GM20000 (cell line): ENCODE data around the gene EDA.

Experiments used
- DNase-seq: peaks from one replicate; pipeline ENCODE4 v3.0.0; 2012; ENCODE audit warnings: low spot score
- TF ChIP-seq, protein P1 (sequence below): IDR thresholded peaks from 2 replicates; pipeline ENCODE4 v1.5.1; 2012; ENCODE audit warnings: mild to moderate bottlenecking, control low read depth; ENCODE audit errors: extremely low read depth, missing control alignments

EDA gene

GRCh38 chrX:69630147-69630546 lies 14.2 kb downstream of the EDA start:
- DNase-seq = no peak
- TF ChIP-seq, protein P1, sequence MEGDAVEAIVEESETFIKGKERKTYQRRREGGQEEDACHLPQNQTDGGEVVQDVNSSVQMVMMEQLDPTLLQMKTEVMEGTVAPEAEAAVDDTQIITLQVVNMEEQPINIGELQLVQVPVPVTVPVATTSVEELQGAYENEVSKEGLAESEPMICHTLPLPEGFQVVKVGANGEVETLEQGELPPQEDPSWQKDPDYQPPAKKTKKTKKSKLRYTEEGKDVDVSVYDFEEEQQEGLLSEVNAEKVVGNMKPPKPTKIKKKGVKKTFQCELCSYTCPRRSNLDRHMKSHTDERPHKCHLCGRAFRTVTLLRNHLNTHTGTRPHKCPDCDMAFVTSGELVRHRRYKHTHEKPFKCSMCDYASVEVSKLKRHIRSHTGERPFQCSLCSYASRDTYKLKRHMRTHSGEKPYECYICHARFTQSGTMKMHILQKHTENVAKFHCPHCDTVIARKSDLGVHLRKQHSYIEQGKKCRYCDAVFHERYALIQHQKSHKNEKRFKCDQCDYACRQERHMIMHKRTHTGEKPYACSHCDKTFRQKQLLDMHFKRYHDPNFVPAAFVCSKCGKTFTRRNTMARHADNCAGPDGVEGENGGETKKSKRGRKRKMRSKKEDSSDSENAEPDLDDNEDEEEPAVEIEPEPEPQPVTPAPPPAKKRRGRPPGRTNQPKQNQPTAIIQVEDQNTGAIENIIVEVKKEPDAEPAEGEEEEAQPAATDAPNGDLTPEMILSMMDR = no peak

DNA sequence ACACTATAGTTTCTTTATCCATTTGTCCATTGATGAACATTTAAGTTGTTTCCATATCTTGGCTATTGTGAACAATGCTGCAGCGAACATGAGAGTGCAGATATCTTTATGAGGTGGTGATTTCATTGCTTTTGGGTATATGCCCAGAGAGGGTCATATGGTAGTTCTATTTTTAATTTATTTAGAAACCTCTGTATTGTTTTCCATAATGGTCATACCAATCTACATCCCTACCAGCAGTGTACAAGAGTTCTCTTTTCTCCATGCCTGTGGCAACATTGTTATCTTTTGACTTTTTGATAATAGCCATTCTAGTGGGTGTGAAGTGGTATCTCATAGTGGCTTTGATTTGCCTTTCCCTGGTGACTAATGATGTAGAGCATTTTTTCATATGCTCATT lies 48.8 kb downstream of the EDA start:
- no peak for DNase-seq
- TF ChIP-seq, protein P1 = no peak

DNA sequence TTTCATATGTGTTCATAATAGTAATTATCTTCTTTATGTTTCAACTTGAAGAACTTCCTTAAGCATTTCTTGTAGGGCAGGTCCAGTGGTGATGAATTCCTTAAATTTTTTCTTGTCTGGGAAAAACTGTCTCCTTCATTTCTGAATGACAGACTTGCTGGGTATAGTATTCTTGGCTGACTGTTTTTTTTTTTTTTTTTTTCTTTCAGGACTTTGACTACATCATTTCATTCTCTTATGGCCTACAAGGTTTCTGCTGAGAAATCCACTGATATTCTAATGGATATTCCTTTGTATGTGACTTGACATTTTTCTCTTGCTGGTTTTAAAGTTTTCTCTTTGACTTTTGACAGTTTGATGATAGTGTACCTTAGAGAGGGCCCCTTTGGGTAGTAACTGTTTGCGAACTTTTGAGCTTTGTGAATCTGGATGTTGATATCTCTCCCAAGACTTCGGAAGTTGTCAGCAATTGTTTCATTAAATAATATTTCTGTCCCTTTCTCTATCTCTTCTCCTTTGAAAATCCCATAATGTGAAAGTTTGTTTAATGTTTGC lies 54.2 kb downstream of the EDA start:
- no peak for DNase-seq

GRCh38 chrX:69674891-69675290 lies 59.0 kb downstream of the EDA start:
- TF ChIP-seq, protein P1 = no peak

More for the DNA sequence above, 54.2 kb downstream of the EDA start:
- TF ChIP-seq, protein P1 = no peak

GRCh38 chrX:69705818-69706217 lies 89.9 kb downstream of the EDA start:
- DNase-seq = no peak
- TF ChIP-seq, protein P1 = no peak

More at GRCh38 chrX:69674891-69675290, 59.0 kb downstream of the EDA start:
- DNase-seq = no peak

DNA sequence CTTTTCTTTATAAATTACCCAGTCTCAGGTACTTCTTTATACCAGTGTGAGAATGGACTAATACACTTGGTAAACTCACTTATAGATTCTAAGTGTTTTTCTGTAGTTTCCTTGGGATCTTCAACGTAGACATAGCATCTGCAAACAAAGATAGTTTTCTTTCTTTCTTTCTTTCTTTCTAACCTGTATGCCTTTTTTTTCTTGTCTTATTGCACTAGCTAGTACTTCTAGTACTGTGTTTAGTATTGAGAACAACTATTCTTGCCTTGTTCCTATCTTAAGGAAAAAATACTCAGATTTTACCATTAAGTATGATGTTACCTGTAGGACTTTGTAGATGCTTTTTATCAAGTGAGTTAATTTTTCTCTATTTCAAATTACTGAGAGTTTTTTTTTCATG lies 102.2 kb downstream of the EDA start:
- TF ChIP-seq, protein P1 = no peak
- DNase-seq = no peak

GRCh38 chrX:69724307-69724706 lies 108.4 kb downstream of the EDA start:
- no peak for DNase-seq
- TF ChIP-seq, protein P1 = no peak
